Transverse colon (tissue), 4 donors: ENCODE data around the gene B3GALT5. TPM values are rescaled to one million over a fixed set of nuclear protein-coding genes. Genes with fewer than 3 reads are reported as not detected.

Experiments used
- DNase-seq: peaks from one replicate; pipeline ENCODE4 v3.0.0-alpha.2; 2019
- H3K27ac ChIP-seq, 4 donors: fragments of 200-600 bp; sonication (generic); 2 replicates each; pipeline ENCODE4 v1.5.1; 2016 to 2018; ENCODE audit warnings: inconsistent platforms in 4 of 4
- H3K27me3 ChIP-seq: fragments of 200-600 bp; sonication (generic); 2 replicates; pipeline ENCODE4 v1.5.1; 2017; ENCODE audit warnings: inconsistent platforms
- H3K36me3 ChIP-seq, 4 donors: fragments of 200-600 bp; sonication (generic); 2 replicates each; pipeline ENCODE4 v1.5.1; 2017 to 2019; ENCODE audit warnings: inconsistent platforms in 4 of 4
- H3K4me1 ChIP-seq, 4 donors: fragments of 200-600 bp; sonication (generic); 2 replicates each; pipeline ENCODE4 v1.5.1; 2017 to 2020; ENCODE audit warnings: inconsistent platforms in 4 of 4
- H3K4me3 ChIP-seq, 4 donors: fragments of 200-600 bp; sonication (generic); 1 replicate in 1 of 4; 2 replicates in 3 of 4; pipeline versions ENCODE4 v1.5.1 to v1.6.1; 2017 to 2019; ENCODE audit warnings: inconsistent platforms in 4 of 4
- H3K9me3 ChIP-seq, 2 donors: fragments of 200-600 bp; sonication (generic); 2 replicates each; pipeline ENCODE4 v1.5.1; 2017 to 2019; ENCODE audit warnings: inconsistent platforms in 2 of 2
- CTCF ChIP-seq, 5 experiments: fragments of 200-600 bp in 3 of 5; fragments of 450-650 bp in 2 of 5; sonication (generic) in 3 of 5; IDR thresholded peaks; 1 replicate in 2 of 5; 2 replicates in 3 of 5; pipeline ENCODE4 v1.5.1; 2016 to 2017; ENCODE audit warnings: antibody characterized with exemption in 5 of 5, inconsistent platforms in 3 of 5, mild to moderate bottlenecking in 2 of 5, moderate library complexity in 1 of 5
- EP300 ChIP-seq: sonication (generic); formaldehyde crosslinking; IDR thresholded peaks from one replicate; pipeline ENCODE4 v1.6.1; 2017; ENCODE audit warnings: antibody characterized with exemption, low read depth
- POLR2A ChIP-seq: fragments of 450-650 bp; IDR thresholded peaks from one replicate; pipeline ENCODE4 v1.6.1; 2016; ENCODE audit warnings: antibody characterized with exemption, mild to moderate bottlenecking, moderate library complexity
- POLR2AphosphoS5 ChIP-seq, 3 donors: sonication (generic); formaldehyde crosslinking; IDR thresholded peaks; one replicate each; pipeline ENCODE4 v1.6.1; 2016; ENCODE audit warnings: antibody characterized with exemption in 3 of 3
- WGBS, 2 donors: methylation state at CpG; one replicate each; pipeline ENCODE4 v1.1.5; 2018; ENCODE audit warnings: low coverage in 1 of 2; 5-methylcytosine and 5-hydroxymethylcytosine counted together
- in situ Hi-C, 4 donors: fragments of 200-750 bp; cut with MboI; loops; one replicate each; pipeline versions ENCODE4 v1.15.0 to v1.15.1; 2017; ENCODE audit warnings: low sequenced_read_pairs in 3 of 4, low pct_ligation_motif_present in 1 of 4, low pct_unique_long_range_greater_than_20kb in 1 of 4
- intact Hi-C: fragments of 100-400 bp; cut with DNase I; formaldehyde crosslinking; loops from one replicate; pipeline ENCODE4 v1.15.1; 2023; ENCODE audit warnings: low total_unique reads
- total RNA-seq, 4 donors: library from RNA; depleted of rRNA; stranded (reverse); fragments of >200 nt; gene quantifications; one replicate each; pipeline ENCODE4 v1.1.0, GENCODE V29; 2016

The B3GALT5 gene
- total RNA-seq, 4 donors from 2014 or later, result 31.4 to 81.9 (median 44.0) TPM

GRCh38 chr21:39634507-39634906 is 21.8 kb downstream of the B3GALT5 start:
- Histone ChIP-seq H3K27me3 (no peaks in the 10 kb centered on the region), H3K36me3 (no peaks in the 10 kb centered on the region), H3K27ac (no peak overlapping the region), H3K9me3 (no peaks in the 10 kb centered on the region), H3K4me3 (no peak overlapping the region), H3K4me1 (peaks cover 0 to 34% (median 18%) of the 10 kb centered on the region in 4 donors)
- TF ChIP-seq POLR2A (no peak), POLR2AphosphoS5 (IDR thresholded peaks at IDR 0.05) (no peak), CTCF (IDR thresholded peaks at IDR 0.05) (no peak), EP300 (no peak)
- 97% methylated on average over 10 of the region's 10 CpGs; no CpG with 5 or more reads in 1 of the 2 donors for WGBS, 2 donors
- intact Hi-C loops (no loop called here), in situ Hi-C loops (no loop called here)
- DNase-seq, result no peak

- intact Hi-C loops (no loop called here), in situ Hi-C loops (no loop called here)
- Histone ChIP-seq H3K4me3 (no peak overlapping the region), H3K27me3 (no peaks in the 10 kb centered on the region), H3K27ac (peak overlapping the region; percentile 82 to 88 (median 84)), H3K4me1 (peaks cover 0 to 58% (median 29%) of the 10 kb centered on the region in 4 donors), H3K9me3 (no peaks in the 10 kb centered on the region), H3K36me3 (no peaks in the 10 kb centered on the region)
- WGBS, 2 donors, result 35 to 54% methylated on average over 2 to 8 of the region's 8 CpGs
- peak; percentile 80 for DNase-seq
- TF ChIP-seq POLR2A, result no peak
- no peak for TF ChIP-seq EP300
- peak; percentile 6 to 44 (median 37) for TF ChIP-seq POLR2AphosphoS5 (IDR thresholded peaks at IDR 0.05)
- peak in 1 of 5 experiments; percentile 15 for TF ChIP-seq CTCF (IDR thresholded peaks at IDR 0.05)
Observed at GRCh38 chr21:39637197-39637970, 24.6 kb downstream of the B3GALT5 start.

- peaks cover 0 to 62% (median 31%) of the 10 kb centered on the region in 4 donors for H3K4me1 ChIP-seq
- H3K36me3 ChIP-seq, result no peaks in the 10 kb centered on the region
- peak overlapping the region; percentile 82 to 88 (median 84) for H3K27ac ChIP-seq
- in situ Hi-C loops (no loop called here), intact Hi-C loops (no loop called here)
- no peak for TF ChIP-seq CTCF (IDR thresholded peaks at IDR 0.05)
- TF ChIP-seq EP300, result no peak
- TF ChIP-seq POLR2AphosphoS5 (IDR thresholded peaks at IDR 0.05), result no peak
- TF ChIP-seq POLR2A, result no peak
- H3K9me3 ChIP-seq, result no peaks in the 10 kb centered on the region
- DNase-seq, result peak; percentile 38
- no peaks in the 10 kb centered on the region for H3K27me3 ChIP-seq
- H3K4me3 ChIP-seq, result no peak overlapping the region
- 20 to 31% methylated on average over 1 to 5 of the region's 5 CpGs for WGBS, 2 donors
Observed at GRCh38 chr21:39637971-39638240, 25.2 kb downstream of the B3GALT5 start.

- Histone ChIP-seq H3K27ac (peak overlapping the region; percentile 82 to 88 (median 84)), H3K36me3 (no peaks in the 10 kb centered on the region), H3K4me3 (no peak overlapping the region), H3K27me3 (no peaks in the 10 kb centered on the region), H3K4me1 (peaks cover 0 to 65% (median 33%) of the 10 kb centered on the region in 4 donors), H3K9me3 (no peaks in the 10 kb centered on the region)
- WGBS, 2 donors, result 80% methylated on average over 13 of the region's 13 CpGs; no CpG with 5 or more reads in 1 of the 2 donors
- in situ Hi-C loops, result no loop called here
- intact Hi-C loops, result no loop called here
- TF ChIP-seq EP300 (no peak), POLR2AphosphoS5 (IDR thresholded peaks at IDR 0.05) (no peak), CTCF (IDR thresholded peaks at IDR 0.05) (no peak), POLR2A (no peak)
- DNase-seq, result no peak
Observed at GRCh38 chr21:39638281-39638680, 25.5 kb downstream of the B3GALT5 start.
